Tibial artery (tissue), 4 donors: ENCODE data around the gene ATP13A4.

ENCODE experiments used
- DNase-seq, 2 donors: peaks; one replicate each; pipeline ENCODE4 v3.0.0-alpha.2; 2019
- H3K27ac ChIP-seq, 2 donors: fragments of 200-600 bp; sonication (generic) in 1 of 2; 1 replicate in 1 of 2; 2 replicates in 1 of 2; pipeline ENCODE4 v1.5.1; 2018 to 2019; ENCODE audit warnings: mild to moderate bottlenecking in 1 of 2
- H3K27me3 ChIP-seq, 2 donors: fragments of 200-600 bp; sonication (generic) in 1 of 2; one replicate each; pipeline versions ENCODE4 v1.5.1 to v1.6.0; 2016 to 2019
- H3K36me3 ChIP-seq, 3 donors: fragments of 200-600 bp; sonication (generic) in 2 of 3; one replicate each; pipeline ENCODE4 v1.5.1; 2016 to 2019; ENCODE audit warnings: mild to moderate bottlenecking in 2 of 3
- H3K4me1 ChIP-seq, 4 donors: fragments of 200-600 bp; sonication (generic) in 2 of 4; 1 replicate in 3 of 4; 2 replicates in 1 of 4; pipeline ENCODE4 v1.5.1; 2016 to 2019
- H3K4me3 ChIP-seq, 2 donors: fragments of 200-600 bp; sonication (generic) in 1 of 2; 1 replicate in 1 of 2; 2 replicates in 1 of 2; pipeline ENCODE4 v1.5.1; 2018 to 2019; ENCODE audit warnings: mild to moderate bottlenecking in 2 of 2
- H3K9me3 ChIP-seq, 3 donors: fragments of 200-600 bp; sonication (generic) in 1 of 3; one replicate each; pipeline ENCODE4 v1.5.1; 2016 to 2019
- intact Hi-C: fragments of 100-400 bp; cut with DNase I; formaldehyde crosslinking; loops from one replicate; pipeline ENCODE4 v1.15.0; 2023; ENCODE audit warnings: low total_unique reads
- TF ChIP-seq, protein P1 (sequence below), 2 experiments: fragments of 200-600 bp in 1 of 2; fragments of 450-650 bp in 1 of 2; IDR thresholded peaks; one replicate each; pipeline ENCODE4 v1.5.1; 2017 to 2019; ENCODE audit warnings: antibody characterized with exemption in 2 of 2, mild to moderate bottlenecking in 1 of 2, moderate library complexity in 1 of 2

The ATP13A4 gene

DNA sequence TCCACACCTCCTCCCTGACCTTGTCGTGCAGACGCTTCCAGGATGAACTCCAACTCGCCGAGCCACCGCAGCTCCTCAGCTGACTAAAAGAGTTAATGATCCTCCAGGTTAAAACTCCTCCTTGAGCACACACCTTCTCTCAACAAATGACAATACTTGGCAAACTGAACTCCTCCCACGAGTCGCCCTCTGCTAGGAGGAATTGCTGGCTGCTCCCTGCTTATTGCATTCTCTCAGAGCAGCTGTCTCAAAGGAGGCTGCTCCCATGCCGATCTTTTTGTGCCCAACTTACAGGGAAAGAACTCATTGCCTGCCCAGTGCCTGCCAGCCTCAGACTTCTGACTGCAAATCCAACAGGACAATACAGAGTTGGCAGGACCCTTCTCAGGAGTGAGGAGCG lies at the start of gene ATP13A4:
Gene ATP13A4, minus strand, starts transcription at position 85 of the 400 bp plus-strand sequence. CDS start 96 bp downstream, outside the sequence.
- Histone ChIP-seq H3K27me3 (no peaks in the 10 kb centered on the region), H3K27ac (no peak within 1 kb of the TSS), H3K4me1 (no peaks in the 10 kb centered on the region), H3K36me3 (no peaks in the 10 kb centered on the region), H3K9me3 (no peaks in the 10 kb centered on the region), H3K4me3 (no peak within 1 kb of the TSS)
- DNase-seq: no peak
- intact Hi-C loops: no loop called here
- TF ChIP-seq, protein P1, sequence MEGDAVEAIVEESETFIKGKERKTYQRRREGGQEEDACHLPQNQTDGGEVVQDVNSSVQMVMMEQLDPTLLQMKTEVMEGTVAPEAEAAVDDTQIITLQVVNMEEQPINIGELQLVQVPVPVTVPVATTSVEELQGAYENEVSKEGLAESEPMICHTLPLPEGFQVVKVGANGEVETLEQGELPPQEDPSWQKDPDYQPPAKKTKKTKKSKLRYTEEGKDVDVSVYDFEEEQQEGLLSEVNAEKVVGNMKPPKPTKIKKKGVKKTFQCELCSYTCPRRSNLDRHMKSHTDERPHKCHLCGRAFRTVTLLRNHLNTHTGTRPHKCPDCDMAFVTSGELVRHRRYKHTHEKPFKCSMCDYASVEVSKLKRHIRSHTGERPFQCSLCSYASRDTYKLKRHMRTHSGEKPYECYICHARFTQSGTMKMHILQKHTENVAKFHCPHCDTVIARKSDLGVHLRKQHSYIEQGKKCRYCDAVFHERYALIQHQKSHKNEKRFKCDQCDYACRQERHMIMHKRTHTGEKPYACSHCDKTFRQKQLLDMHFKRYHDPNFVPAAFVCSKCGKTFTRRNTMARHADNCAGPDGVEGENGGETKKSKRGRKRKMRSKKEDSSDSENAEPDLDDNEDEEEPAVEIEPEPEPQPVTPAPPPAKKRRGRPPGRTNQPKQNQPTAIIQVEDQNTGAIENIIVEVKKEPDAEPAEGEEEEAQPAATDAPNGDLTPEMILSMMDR (IDR thresholded peaks at IDR 0.05): no peak

- Histone ChIP-seq H3K27ac (no peak overlapping the region), H3K27me3 (no peaks in the 10 kb centered on the region), H3K9me3 (no peaks in the 10 kb centered on the region), H3K4me1 (peaks cover 0 to 23% (median 20%) of the 10 kb centered on the region in 4 donors), H3K4me3 (no peak overlapping the region), H3K36me3 (peaks cover 0 to 6% (median 0%) of the 10 kb centered on the region in 3 donors)
- no peak for DNase-seq
- intact Hi-C loops: no loop called here
- TF ChIP-seq, protein P1 (IDR thresholded peaks at IDR 0.05): no peak
Measured at GRCh38 chr3:193599393-193599792, 44.7 kb upstream of the ATP13A4 start.

DNA sequence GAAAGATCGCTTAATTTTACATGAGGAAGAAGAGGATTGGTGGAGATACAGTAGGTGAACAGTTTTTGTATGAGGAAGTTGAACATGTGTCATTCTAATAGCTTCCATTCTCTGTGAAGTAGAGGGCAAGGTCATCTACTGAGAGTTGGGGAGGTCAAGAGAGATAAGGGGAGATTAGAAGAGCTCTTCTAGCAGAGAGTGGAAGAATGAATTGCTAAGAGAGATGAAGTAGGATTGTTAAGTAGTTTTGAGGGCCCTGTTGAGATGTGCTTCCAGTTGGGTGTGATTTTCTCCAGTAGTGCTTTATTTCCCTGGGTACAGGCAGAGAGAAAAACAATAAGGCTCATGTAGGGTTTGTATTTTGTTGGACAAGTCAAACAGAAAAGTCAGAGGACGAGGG lies 43.5 kb upstream of the ATP13A4 start:
- intact Hi-C loops: no loop called here

DNA sequence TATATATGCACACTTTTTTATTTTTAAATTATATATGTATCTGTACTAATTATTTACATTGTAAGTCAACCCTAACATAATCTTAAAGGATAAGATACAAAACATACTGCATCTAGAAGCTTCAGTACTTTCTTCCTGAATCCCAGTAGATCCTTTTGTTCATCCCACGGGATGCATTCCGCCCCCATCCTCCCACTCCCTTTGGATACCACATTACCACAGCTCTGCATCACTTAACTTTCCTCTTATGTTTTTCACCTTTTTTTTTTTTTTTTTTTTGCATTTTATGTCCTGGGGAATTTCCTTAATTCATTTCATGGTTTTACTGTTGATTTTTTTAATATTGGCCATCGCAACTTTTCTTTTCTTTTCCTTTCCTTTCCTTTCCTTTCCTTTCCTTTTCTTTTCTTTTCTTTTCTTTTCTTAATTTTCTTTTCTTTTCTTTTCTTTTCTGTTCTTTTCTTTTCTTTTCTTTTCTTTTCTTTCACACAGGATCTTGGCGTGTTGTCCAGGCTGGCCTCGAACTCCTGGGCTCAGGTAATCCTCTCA lies 41.3 kb upstream of the ATP13A4 start:
- no peaks in the 10 kb centered on the region for H3K9me3 ChIP-seq
- no peak overlapping the region for H3K27ac ChIP-seq
- TF ChIP-seq, protein P1 (IDR thresholded peaks at IDR 0.05): no peak
- peaks cover 0 to 26% (median 22%) of the 10 kb centered on the region in 4 donors for H3K4me1 ChIP-seq
- no peaks in the 10 kb centered on the region for H3K27me3 ChIP-seq
- intact Hi-C loops: no loop called here
- peaks cover 0 to 6% (median 0%) of the 10 kb centered on the region in 3 donors for H3K36me3 ChIP-seq
- no peak overlapping the region for H3K4me3 ChIP-seq
- no peak for DNase-seq

More for the DNA sequence above, 43.5 kb upstream of the ATP13A4 start:
- Histone ChIP-seq H3K27ac (no peak overlapping the region), H3K27me3 (no peaks in the 10 kb centered on the region), H3K9me3 (no peaks in the 10 kb centered on the region), H3K36me3 (peaks cover 0 to 6% (median 0%) of the 10 kb centered on the region in 3 donors), H3K4me3 (no peak overlapping the region), H3K4me1 (peaks cover 0 to 30% (median 28%) of the 10 kb centered on the region in 4 donors)
- TF ChIP-seq, protein P1 (IDR thresholded peaks at IDR 0.05): no peak
- no peak for DNase-seq

DNA sequence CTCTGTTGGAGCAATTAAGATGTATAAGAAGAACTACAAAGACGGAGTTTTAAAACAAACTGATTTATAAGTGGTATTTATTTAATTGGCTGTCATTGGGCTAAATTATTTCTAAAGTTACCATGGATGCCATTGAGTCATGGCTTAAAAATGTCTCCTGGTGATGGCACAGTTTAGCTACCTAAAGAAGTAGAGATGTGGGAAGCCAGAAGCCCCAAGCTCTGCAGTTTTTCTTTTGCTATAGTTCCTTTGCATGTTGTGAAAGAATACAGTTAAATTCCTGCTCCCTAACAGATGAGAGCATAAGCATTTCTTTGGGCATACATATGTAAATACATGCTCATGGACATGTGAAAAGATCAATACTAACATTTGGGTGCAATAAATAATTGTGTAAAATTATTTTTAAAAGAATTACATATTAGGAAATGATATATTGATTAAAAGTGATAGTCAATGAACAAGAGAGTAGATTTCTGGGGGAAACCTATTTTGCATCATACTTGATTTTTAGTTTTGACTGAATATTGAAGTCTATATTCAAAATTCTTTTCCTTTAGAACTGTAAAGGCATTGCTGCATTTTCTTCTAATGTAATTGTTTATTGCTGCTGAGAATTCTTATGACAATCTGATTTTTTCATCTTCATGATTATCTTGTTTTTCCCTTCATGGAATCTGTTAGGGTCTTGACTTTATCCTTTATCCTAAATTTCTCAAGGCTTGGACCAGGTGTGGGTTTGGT lies 40.4 kb upstream of the ATP13A4 start:
- H3K4me1 ChIP-seq: peaks cover 0 to 26% (median 21%) of the 10 kb centered on the region in 4 donors
- no peaks in the 10 kb centered on the region for H3K27me3 ChIP-seq
- DNase-seq: no peak
- no peak overlapping the region for H3K27ac ChIP-seq
- no peaks in the 10 kb centered on the region for H3K9me3 ChIP-seq
- TF ChIP-seq, protein P1 (IDR thresholded peaks at IDR 0.05): no peak
- H3K4me3 ChIP-seq: no peak overlapping the region
- intact Hi-C loops: no loop called here
- peaks cover 0 to 6% (median 0%) of the 10 kb centered on the region in 3 donors for H3K36me3 ChIP-seq
